Retina (tissue), 1 donor: ENCODE measurements around the gene NETO2.

Experiments
- DNase-seq: peaks from one replicate; pipeline ENCODE4 v3.0.0-alpha.2; 2016

The NETO2 gene

GRCh38 chr16:47045023-47045422 is 98.7 kb downstream of the NETO2 start:
- peak; percentile 43 for DNase-seq

DNA sequence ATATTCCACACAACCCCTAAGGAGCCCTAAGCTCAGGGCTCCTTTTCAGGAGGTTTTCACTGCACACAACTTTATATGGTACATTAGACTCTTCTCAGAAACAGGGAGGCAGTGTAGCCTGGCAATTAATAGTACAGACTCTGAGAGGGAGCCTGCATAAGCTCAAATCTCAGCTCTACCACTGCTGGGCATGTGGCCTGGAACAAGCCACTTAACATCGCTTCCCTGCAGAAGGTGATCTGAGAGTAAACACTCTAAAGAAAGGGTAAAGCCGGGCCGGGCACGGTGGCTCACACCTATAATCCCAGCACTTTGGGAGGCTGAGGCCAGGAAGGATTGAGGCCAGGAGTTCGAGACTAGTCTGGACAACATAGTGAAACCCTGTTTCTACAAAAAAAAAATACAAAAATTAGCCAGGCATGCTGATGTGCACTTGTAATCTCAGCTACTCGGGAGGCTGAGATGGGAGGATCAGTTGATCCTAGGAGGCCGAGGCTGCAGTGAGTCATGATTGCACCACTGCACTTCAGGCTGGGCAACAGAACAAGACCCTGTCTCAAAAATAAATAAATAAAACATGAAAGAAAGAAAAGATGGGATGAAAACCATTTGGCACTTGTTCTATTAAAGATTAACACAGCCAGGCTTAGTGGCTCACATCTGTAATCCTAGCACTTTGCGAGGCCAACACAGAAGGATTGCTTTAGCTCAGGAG is 99.6 kb downstream of the NETO2 start:
- DNase-seq = no peak

- no peak for DNase-seq
Measured at GRCh38 chr16:47043200-47043599, 100.5 kb downstream of the NETO2 start.

DNA sequence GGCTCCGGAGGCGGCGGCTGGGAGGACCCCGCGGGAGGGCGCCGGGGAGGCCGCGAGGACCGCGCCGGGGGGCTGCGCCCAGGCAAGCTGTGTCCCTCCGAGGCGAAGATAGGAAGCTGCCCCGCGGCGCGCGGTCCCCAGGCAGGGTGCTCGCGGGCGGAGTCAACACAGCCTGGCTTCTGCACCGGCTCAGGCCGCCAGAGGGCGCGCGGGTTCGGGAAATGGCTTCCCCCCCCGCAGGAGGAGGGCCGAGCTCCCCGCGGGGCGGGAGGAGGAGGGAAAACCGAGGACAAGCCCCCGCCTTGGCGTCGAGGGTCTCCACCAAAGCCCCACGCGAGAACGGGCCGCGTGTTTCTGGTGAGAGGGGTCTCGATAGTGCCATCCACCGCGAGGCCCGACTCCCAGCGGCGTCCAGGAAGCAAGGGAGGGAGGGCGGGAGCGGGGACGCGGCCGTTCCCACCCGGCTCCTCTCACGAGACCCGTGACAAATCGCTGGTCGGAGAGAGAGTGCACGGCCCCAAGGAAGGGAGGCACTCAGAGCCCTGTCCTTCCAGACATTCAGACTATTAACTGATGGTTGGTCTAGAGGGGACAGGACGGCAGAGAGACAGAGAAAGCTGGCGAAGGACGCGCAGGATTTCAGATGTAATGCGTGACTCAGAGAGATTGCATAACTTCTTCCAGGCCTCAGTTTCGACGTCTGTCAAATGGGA is 105.8 kb downstream of the NETO2 start:
- DNase-seq = peak; percentile 92

DNA sequence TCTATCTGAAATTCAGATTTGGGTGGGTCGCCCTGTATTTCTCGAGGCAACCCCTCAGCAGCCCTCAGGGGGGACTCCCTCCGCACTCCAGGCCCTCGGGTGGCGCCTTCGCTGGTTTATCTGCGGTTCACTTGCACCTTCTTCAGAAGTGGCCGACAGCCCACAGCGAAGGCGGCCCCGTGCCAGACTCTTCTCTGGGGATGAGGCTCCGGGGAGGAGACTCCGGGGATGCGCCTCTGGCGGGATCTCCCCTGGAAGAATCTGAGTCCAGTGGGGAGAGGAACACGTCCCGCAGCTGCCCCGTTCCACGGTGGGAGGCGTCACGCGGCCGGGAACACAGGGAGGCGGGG is 106.4 kb downstream of the NETO2 start:
- no peak for DNase-seq

DNA sequence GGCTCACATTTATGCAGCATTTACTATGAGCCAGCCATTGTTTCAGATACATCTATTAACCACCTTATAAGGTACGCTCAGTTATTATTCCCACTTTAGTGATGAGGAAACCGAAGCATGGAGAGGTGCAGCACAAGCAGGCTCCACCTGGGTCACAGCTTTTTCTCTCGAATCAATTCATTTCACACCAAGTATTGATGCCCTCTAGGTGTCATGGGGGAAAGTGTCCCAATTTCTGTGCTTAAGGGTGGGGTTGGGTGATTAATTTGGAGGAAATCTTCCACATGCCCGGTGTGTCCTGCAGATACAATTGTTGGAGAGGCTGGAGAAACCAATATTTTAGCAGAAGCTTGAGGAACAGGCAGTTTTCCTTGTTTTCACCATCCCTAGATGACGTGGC is 107.5 kb downstream of the NETO2 start:
- no peak for DNase-seq

GRCh38 chr16:47035436-47035835 is 108.3 kb downstream of the NETO2 start:
- no peak for DNase-seq

DNA sequence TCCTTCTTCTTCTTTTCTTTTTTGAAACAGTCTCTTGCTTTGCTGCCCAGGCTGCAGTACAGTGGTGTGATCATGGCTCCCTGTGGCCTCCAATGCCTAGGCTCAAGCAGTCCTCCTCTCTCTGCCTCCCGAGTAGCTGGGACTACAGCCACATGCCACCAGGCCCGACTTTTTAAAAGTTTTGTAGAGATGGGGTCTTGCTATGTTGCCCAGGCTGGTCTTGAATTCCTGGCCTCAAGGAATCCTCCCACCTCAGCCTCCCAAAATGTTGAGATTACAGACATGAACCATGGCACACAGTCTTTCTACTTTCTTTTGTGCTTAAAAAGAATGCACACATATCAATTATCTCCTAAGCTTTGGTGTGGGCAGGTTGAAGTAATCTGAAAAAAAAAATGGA is 109.3 kb downstream of the NETO2 start:
- no peak for DNase-seq

GRCh38 chr16:47033176-47033575 is 110.6 kb downstream of the NETO2 start:
- no peak for DNase-seq

GRCh38 chr16:47029724-47030123 is 114.0 kb downstream of the NETO2 start:
- DNase-seq = no peak

- DNase-seq = no peak
Measured at GRCh38 chr16:47028767-47029377, 114.9 kb downstream of the NETO2 start.
